HepG2 (cell line): ENCODE measurements around the gene H3-3A. TPM values are rescaled to one million over a fixed set of nuclear protein-coding genes. Genes with fewer than 3 reads are reported as not detected.

Experiments
- ATAC-seq: fragments of 200-7000 bp; cut with Tn5 transposase; 3 replicates; pipeline ENCODE4 v1.9.1; 2020; ENCODE audit warnings: mild to moderate bottlenecking, moderate library complexity
- BruUV-seq: library from RNA; stranded (reverse); fragments of 400-500 nt; replicated peaks from 2 replicates; lab custom pipeline; 2021; lab: Mats Ljungman, UMichigan
- CTCF ChIA-PET: fragments of 300-600 bp; formaldehyde crosslinking; extraction: SDS; loops from one replicate; lab custom pipeline; 2021; ENCODE audit warnings: low total read pairs, inconsistent platforms, low intra/inter-chr PET ratio; lab: Yijun Ruan, JAX
- POLR2A ChIA-PET: fragments of 350-600 bp; sonication (Branson Sonifier 250); formaldehyde crosslinking; loops from one replicate; lab custom pipeline; 2020; ENCODE audit warnings: antibody characterized with exemption, inconsistent platforms; lab: Yijun Ruan, JAX
- DNase-seq: peaks from one replicate; pipeline ENCODE4 v3.0.0-alpha.2; 2015; ENCODE audit warnings: low spot score
- FAIRE-seq: peaks from 3 replicates; lab custom pipeline; 2011; peaks lifted over from hg19 to GRCh38; lab: Jason Lieb, UNC
- H2AFZ ChIP-seq: one replicate; pipeline ENCODE4 v1.6.1; 2011; ENCODE audit warnings: low read length, inconsistent platforms
- H3K27ac ChIP-seq: fragments of 300-600 bp; 3 replicates; pipeline ENCODE4 v1.8.0; 2011; ENCODE audit warnings: mixed run types, mild to moderate bottlenecking, mixed read lengths, low read length, inconsistent platforms; ENCODE audit not compliant: insufficient read depth; ENCODE audit errors: extremely low read length
- H3K27me3 ChIP-seq, 2 experiments: fragments of 200-600 bp in 1 of 2; 2 replicates in 1 of 2; 3 replicates in 1 of 2; pipeline versions ENCODE4 v1.6.0 to v1.8.0; 2011; ENCODE audit warnings: low read length in 2 of 2, mild to moderate bottlenecking in 2 of 2, moderate library complexity in 2 of 2, inconsistent platforms in 1 of 2; ENCODE audit not compliant: insufficient read depth in 2 of 2, control insufficient read depth in 1 of 2
- H3K36me3 ChIP-seq, 2 experiments: fragments of 200-600 bp in 1 of 2; replicated peaks in 1 of 2; 2 replicates in 1 of 2; 3 replicates in 1 of 2; pipeline versions ENCODE4 v1.5.1 to v1.8.0; 2011; ENCODE audit warnings: low read length in 2 of 2, inconsistent platforms in 1 of 2; ENCODE audit not compliant: insufficient read depth in 2 of 2, control insufficient read depth in 1 of 2
- H3K4me1 ChIP-seq: 2 replicates; pipeline ENCODE4 v1.5.1; 2012; ENCODE audit warnings: low read length, inconsistent platforms; ENCODE audit not compliant: insufficient read depth
- H3K4me2 ChIP-seq: 2 replicates; pipeline ENCODE4 v1.6.0; 2011; ENCODE audit warnings: low read depth, low read length, inconsistent platforms
- H3K4me3 ChIP-seq, 3 experiments: fragments of 200-600 bp in 1 of 3; sonication (generic), shearing (Covaris generic) in 1 of 3; replicated peaks in 1 of 3; 2 replicates each; pipeline ENCODE4 v1.5.1; 2011 to 2016; ENCODE audit warnings: low read length in 3 of 3, inconsistent platforms in 2 of 3, low read depth in 2 of 3, mild to moderate bottlenecking in 2 of 3, control low read depth in 1 of 3, mixed read lengths in 1 of 3; ENCODE audit not compliant: insufficient read depth in 1 of 3
- H3K79me2 ChIP-seq: one replicate; pipeline ENCODE4 v1.6.1; 2011; ENCODE audit warnings: low read length, inconsistent platforms; ENCODE audit not compliant: insufficient read depth
- H3K9ac ChIP-seq: 2 replicates; pipeline ENCODE4 v1.6.0; 2011; ENCODE audit warnings: mild to moderate bottlenecking, low read depth, low read length, inconsistent platforms; ENCODE audit not compliant: insufficient read depth
- H3K9me3 ChIP-seq: 2 replicates; pipeline ENCODE4 v1.5.1; 2012; ENCODE audit warnings: mild to moderate bottlenecking, low read length
- H4K20me1 ChIP-seq: 2 replicates; pipeline ENCODE4 v1.6.0; 2011; ENCODE audit warnings: inconsistent platforms, mild to moderate bottlenecking, low read length, moderate library complexity; ENCODE audit not compliant: insufficient read depth
- GATAD1 ChIP-seq: IDR thresholded peaks from 2 replicates; pipeline ENCODE4 v1.6.1; 2016; ENCODE audit warnings: missing genetic modification reagents, missing compliant biosample characterization
- HCFC1 ChIP-seq: fragments of 150-350 bp; IDR thresholded peaks from 2 replicates; pipeline ENCODE4 v1.6.1; 2014; ENCODE audit warnings: low read depth, low read length
- HDAC2 ChIP-seq: sonication (generic); formaldehyde crosslinking; IDR thresholded peaks from 2 replicates; pipeline ENCODE4 v1.4.0; 2020; ENCODE audit warnings: missing genetic modification reagents
- POLR2AphosphoS5 ChIP-seq: IDR thresholded peaks from 2 replicates; pipeline ENCODE4 v1.6.1; 2012; ENCODE audit warnings: low read depth, low read length
- RBFOX2 ChIP-seq: fragments of 200-400 bp; formaldehyde crosslinking; IDR thresholded peaks from 2 replicates; pipeline ENCODE4 v1.6.1; 2017; ENCODE audit warnings: low read depth, mild to moderate bottlenecking, low read length
- RBM22 ChIP-seq: fragments of 200-400 bp; formaldehyde crosslinking; optimal IDR thresholded peaks from 2 replicates; pipeline ENCODE3; 2017; ENCODE audit warnings: mild to moderate bottlenecking, low read length, moderate library complexity
- SMARCC2 ChIP-seq: fragments of 450-650 bp; IDR thresholded peaks from 2 replicates; pipeline ENCODE4 v1.6.1; 2017; ENCODE audit warnings: antibody characterized with exemption, mild to moderate bottlenecking
- TBX2 ChIP-seq: sonication (generic); formaldehyde crosslinking; IDR thresholded peaks from 2 replicates; pipeline ENCODE4 v1.5.0; 2020; ENCODE audit warnings: missing genetic modification reagents, mild to moderate bottlenecking, borderline replicate concordance
- ZMYM2 ChIP-seq: sonication (generic); formaldehyde crosslinking; IDR thresholded peaks from 2 replicates; pipeline ENCODE4 v1.8.0; 2022; ENCODE audit warnings: mild to moderate bottlenecking, missing genetic modification reagents
- ZNF569 ChIP-seq: sonication (generic); formaldehyde crosslinking; IDR thresholded peaks from 2 replicates; pipeline ENCODE4 v1.5.0; 2020; ENCODE audit warnings: mild to moderate bottlenecking, missing genetic modification reagents, moderate library complexity, borderline replicate concordance
- ZNF614 ChIP-seq: IDR thresholded peaks from 2 replicates; pipeline ENCODE4 v1.6.1; 2018; ENCODE audit warnings: missing biosample characterization, missing genetic modification reagents, inconsistent platforms, borderline replicate concordance
- ZNF790 ChIP-seq: sonication (generic); formaldehyde crosslinking; IDR thresholded peaks from 2 replicates; pipeline ENCODE4 v1.8.0; 2022; ENCODE audit warnings: missing genetic modification reagents, mild to moderate bottlenecking, borderline replicate concordance
- ZSCAN20 ChIP-seq: sonication (generic); formaldehyde crosslinking; IDR thresholded peaks from 2 replicates; pipeline ENCODE4 v1.4.0; 2020; ENCODE audit warnings: missing genetic modification reagents, mild to moderate bottlenecking, borderline replicate concordance
- WGBS: methylation state at CpG from one replicate; pipeline ENCODE4 v1.1.6; 2017; ENCODE audit warnings: low lambda C conversion rate; 5-methylcytosine and 5-hydroxymethylcytosine counted together
- in situ Hi-C: cut with HindIII; loops from 2 replicates; pipeline ENCODE4 v1.10.0; 2017; ENCODE audit warnings: low pct_unique_long_range_greater_than_20kb; ENCODE audit not compliant: extremely low pct_ligation_motif_present
- intact Hi-C: fragments of 100-400 bp; cut with micrococcal nuclease; formaldehyde crosslinking; loops from one replicate; pipeline ENCODE4 v1.10.0; 2022; ENCODE audit not compliant: unreplicated experiment
- polyA plus RNA-seq, 8 experiments: library from polyadenylated mRNA; depleted of rRNA in 3 of 8; stranded (reverse) in 7 of 8; unstranded in 1 of 8; fragments of >200 nt; fragmentation: Illumina TruSeq in 4 of 8; extraction: Trizol in 4 of 8; gene quantifications; 2 replicates each; pipeline versions ENCODE4 v1.2.1 to v1.2.3, GENCODE V29; 2011 to 2016; ENCODE audit warnings: low read depth in 4 of 8, missing spikeins in 1 of 8, mixed read lengths in 1 of 8; ENCODE audit not compliant: insufficient read depth in 1 of 8
- total RNA-seq, 5 experiments: library from RNA; depleted of rRNA; stranded (reverse); fragments of >200 nt; fragmentation: Illumina TruSeq; extraction: Trizol; gene quantifications; 2 replicates each; pipeline ENCODE4 v1.2.3, GENCODE V29; 2016; ENCODE audit warnings: low read depth in 1 of 5
- TF ChIP-seq, protein P1 (sequence below): sonication (generic); formaldehyde crosslinking; IDR thresholded peaks from 2 replicates; pipeline ENCODE4 v1.8.0; 2022; ENCODE audit warnings: missing genetic modification reagents, mild to moderate bottlenecking, moderate library complexity, borderline replicate concordance

H3-3A gene
- total and polyA plus RNA-seq, 2 of the 13 experiments (the other 11 are each of a cell fraction or from before 2014, with no cell fraction given): 221 to 320 TPM

DNA sequence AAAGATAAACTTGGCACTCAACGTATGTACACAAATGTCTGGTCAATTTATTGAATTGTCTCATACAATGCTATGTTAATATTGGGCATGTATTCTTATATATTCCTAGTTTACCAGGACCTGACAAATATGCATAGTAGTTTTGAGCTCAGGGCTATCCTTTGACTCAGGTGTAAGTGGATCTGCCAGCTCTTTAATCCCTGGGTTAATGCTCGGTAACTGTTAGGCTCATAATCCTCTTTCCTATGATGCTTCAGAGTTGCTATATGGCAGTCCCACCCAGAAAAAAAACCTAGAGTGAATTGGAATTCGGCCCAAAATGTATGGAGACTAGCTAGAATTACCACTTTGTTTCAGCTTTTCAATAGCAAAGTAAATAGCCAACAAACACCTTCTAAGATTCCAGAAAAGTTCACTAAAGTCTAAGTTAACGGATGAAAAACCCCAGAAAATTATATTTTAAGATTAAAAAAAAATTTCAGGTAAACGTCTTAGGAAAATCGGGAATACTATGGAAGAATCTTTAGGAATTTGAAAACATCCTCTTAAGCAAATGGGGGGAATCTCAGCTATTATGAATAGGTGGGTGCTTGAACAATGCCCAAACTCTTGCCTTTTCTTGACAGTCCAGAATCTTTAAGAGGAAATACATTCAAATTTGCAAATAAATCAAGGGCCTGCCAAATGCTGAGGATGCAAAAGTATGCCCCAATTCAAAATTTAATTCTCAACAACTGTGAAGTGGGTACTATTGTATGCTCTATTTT, 10.9 kb downstream of the H3-3A start:
- intact Hi-C loops: no loop called here
- ChIA-PET POLR2A (interaction anchor here (0.7 to 1.9 kb wide), 5 partner anchors 8 to 11 kb away, joined by 3 to 7 read pairs (median 3); partner anchors contain the start of gene H3-3A), CTCF (no interaction called here)
- TSS peak; percentile 25 for BruUV-seq
- WGBS: 62% methylated on average over 6 of the region's 6 CpGs
- no peak overlapping the region for H3K4me3 ChIP-seq
- 0 out of 2 replicates have a peak, but pooled peaks have one; percentile 24 for TF ChIP-seq RBFOX2
- TF ChIP-seq RBM22: peak; percentile 18
- TF ChIP-seq ZNF614: no peak
- TF ChIP-seq ZSCAN20 (CRISPR knock-in tag): no peak
- 0 out of 2 replicates have a peak, but pooled peaks have one; percentile 19 for TF ChIP-seq POLR2AphosphoS5
- ATAC-seq (no peak), DNase-seq (no peak), FAIRE-seq (no peak)
- no peaks in the 10 kb centered on the region for H3K4me1 ChIP-seq
- no peak overlapping the region for H3K27ac ChIP-seq
- peaks cover 15% of the 10 kb centered on the region for H3K79me2 ChIP-seq
- in situ Hi-C loops: no loop called here
- no peak overlapping the region for H3K4me2 ChIP-seq
- no peaks in the 10 kb centered on the region for H3K9me3 ChIP-seq
- H3K36me3 ChIP-seq: peaks cover 2 to 40% of the 10 kb centered on the region in 2 experiments; a peak in 4 of 5 replicates
- H2AFZ ChIP-seq: no peak overlapping the region
- no peak overlapping the region for H3K9ac ChIP-seq
- no peaks in the 10 kb centered on the region for H3K27me3 ChIP-seq
- peaks cover 6% of the 10 kb centered on the region for H4K20me1 ChIP-seq

DNA sequence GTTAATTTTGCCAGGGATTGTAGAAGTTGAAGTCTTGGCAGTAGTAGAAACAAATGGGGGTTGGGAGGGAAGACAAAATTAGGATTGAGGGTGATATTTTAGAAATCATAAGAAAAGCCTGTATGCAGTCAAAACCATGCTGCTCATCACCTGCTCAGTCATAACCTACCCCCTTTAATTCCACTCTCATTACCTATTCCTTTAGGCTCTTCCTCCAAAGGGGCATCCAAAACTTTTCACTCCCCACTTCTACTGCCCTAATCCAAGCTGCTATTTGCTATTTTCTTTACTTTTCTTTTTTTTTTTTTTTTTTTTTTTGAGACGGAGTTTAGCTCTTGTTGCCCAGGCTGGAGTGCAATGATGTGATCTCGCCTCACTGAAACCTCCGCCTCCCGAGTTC, 11.5 kb downstream of the H3-3A start:
- DNase-seq (no peak), FAIRE-seq (no peak), ATAC-seq (peak; percentile 13; the same call in 2 of the 3 replicates)
- in situ Hi-C loops: no loop called here
- Histone ChIP-seq H3K9ac (no peak overlapping the region), H3K79me2 (peaks cover 8% of the 10 kb centered on the region), H4K20me1 (peaks cover 2% of the 10 kb centered on the region; the same call in 1 of the 2 replicates), H3K9me3 (no peaks in the 10 kb centered on the region), H3K27ac (no peak overlapping the region), H3K4me1 (no peaks in the 10 kb centered on the region), H3K36me3 (peaks cover 0 to 34% of the 10 kb centered on the region in 2 experiments; a peak in 3 of 5 replicates), H3K27me3 (no peaks in the 10 kb centered on the region), H3K4me3 (no peak overlapping the region), H2AFZ (no peak overlapping the region), H3K4me2 (no peak overlapping the region)
- CTCF ChIA-PET: no interaction called here
- POLR2A ChIA-PET: interaction anchor here (0.6 to 1.9 kb wide), 5 partner anchors 8 to 35 kb away, joined by 3 to 7 read pairs (median 3); partner anchors contain the start of gene H3-3A
- WGBS: 98% methylated on average over 4 of the region's 4 CpGs
- intact Hi-C loops: no loop called here
- no TSS peak for BruUV-seq
- TF ChIP-seq SMARCC2 (no peak), ZNF569 (no peak), ZNF790 (CRISPR knock-in tag) (no peak), GATAD1 (no peak), HDAC2 (no peak), HCFC1 (no peak), ZMYM2 (CRISPR knock-in tag) (no peak), TBX2 (CRISPR knock-in tag) (no peak)
- TF ChIP-seq, protein P1, sequence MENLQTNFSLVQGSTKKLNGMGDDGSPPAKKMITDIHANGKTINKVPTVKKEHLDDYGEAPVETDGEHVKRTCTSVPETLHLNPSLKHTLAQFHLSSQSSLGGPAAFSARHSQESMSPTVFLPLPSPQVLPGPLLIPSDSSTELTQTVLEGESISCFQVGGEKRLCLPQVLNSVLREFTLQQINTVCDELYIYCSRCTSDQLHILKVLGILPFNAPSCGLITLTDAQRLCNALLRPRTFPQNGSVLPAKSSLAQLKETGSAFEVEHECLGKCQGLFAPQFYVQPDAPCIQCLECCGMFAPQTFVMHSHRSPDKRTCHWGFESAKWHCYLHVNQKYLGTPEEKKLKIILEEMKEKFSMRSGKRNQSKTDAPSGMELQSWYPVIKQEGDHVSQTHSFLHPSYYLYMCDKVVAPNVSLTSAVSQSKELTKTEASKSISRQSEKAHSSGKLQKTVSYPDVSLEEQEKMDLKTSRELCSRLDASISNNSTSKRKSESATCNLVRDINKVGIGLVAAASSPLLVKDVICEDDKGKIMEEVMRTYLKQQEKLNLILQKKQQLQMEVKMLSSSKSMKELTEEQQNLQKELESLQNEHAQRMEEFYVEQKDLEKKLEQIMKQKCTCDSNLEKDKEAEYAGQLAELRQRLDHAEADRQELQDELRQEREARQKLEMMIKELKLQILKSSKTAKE (CRISPR knock-in tag): no peak
